Fibroblast of pulmonary artery (primary cell): ENCODE measurements around the gene POGLUT2.

ENCODE experiments used
- DNase-seq: peaks from one replicate; pipeline ENCODE4 v3.0.0-alpha.2; 2010; ENCODE audit warnings: low read depth
- H3K4me3 ChIP-seq: replicated peaks from 2 replicates; pipeline ENCODE4 v1.5.1; 2011; ENCODE audit warnings: low read depth, mild to moderate bottlenecking, control low read depth, low read length, moderate library complexity
- TF ChIP-seq, protein P1 (sequence below): IDR thresholded peaks from 2 replicates; pipeline ENCODE4 v1.5.1; 2011; ENCODE audit warnings: mild to moderate bottlenecking, control low read depth, low read length, inconsistent platforms; ENCODE audit errors: missing control alignments

The POGLUT2 gene

DNA sequence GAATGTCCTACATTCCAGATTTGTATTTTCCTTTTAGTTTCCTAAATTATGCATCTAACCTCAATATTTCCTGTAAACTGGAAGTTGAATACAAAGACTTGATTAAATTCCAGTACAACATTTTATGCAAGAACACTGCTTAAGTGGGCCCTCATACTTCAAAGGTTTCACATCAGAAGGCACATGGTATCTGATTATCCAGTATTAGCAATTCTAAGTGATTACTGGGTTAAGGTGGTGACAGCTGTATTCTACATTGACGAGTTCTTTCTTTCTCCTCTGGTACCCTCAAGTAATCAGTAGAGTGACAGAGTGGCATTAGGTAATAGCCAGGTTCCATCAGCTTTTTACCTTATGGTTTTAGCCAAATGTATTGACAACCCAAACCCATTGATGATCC lies 18.5 kb upstream of the POGLUT2 start:
- H3K4me3 ChIP-seq = no peak overlapping the region
- no peak for DNase-seq
- TF ChIP-seq, protein P1, sequence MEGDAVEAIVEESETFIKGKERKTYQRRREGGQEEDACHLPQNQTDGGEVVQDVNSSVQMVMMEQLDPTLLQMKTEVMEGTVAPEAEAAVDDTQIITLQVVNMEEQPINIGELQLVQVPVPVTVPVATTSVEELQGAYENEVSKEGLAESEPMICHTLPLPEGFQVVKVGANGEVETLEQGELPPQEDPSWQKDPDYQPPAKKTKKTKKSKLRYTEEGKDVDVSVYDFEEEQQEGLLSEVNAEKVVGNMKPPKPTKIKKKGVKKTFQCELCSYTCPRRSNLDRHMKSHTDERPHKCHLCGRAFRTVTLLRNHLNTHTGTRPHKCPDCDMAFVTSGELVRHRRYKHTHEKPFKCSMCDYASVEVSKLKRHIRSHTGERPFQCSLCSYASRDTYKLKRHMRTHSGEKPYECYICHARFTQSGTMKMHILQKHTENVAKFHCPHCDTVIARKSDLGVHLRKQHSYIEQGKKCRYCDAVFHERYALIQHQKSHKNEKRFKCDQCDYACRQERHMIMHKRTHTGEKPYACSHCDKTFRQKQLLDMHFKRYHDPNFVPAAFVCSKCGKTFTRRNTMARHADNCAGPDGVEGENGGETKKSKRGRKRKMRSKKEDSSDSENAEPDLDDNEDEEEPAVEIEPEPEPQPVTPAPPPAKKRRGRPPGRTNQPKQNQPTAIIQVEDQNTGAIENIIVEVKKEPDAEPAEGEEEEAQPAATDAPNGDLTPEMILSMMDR = no peak

DNA sequence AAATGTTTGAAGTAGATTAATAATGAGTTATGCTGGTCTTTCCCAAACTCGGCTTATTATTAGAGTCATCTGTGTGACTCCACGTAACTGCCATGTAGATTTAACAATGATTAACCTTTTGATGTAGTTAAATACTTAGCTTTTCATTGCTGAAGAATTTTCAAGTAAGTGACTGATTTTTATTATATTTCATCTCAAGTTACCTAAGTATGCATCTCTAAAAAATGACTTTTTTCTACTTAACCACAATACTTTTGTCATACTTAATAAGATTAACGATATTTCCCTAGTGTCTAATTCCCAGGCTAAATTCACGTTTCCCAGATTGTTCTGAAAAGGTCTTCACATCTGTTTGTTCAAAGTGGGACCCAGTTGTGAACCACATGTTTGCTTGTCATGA lies 17.9 kb upstream of the POGLUT2 start:
- TF ChIP-seq, protein P1 = no peak
- no peak overlapping the region for H3K4me3 ChIP-seq
- DNase-seq = no peak

DNA sequence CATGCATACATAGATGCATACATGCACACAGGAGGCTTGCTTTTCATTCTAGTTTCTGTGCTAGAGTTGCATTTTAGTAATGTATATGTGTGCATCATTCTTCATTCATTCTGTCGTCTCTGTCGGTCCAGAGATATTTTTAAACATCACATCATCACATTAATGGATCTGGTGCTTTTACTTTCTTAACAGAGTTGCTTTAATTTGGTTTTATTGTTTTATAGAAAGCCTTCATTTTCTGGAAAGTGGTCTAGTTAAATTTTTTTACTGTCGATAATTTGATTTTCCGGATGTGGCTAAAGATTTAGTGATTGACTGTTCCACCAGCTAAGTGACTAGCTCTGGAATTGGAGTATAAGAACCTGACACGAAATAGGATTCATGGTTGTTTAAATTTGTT lies 17.0 kb upstream of the POGLUT2 start:
- TF ChIP-seq, protein P1 = no peak
- DNase-seq = no peak
- H3K4me3 ChIP-seq = no peak overlapping the region

DNA sequence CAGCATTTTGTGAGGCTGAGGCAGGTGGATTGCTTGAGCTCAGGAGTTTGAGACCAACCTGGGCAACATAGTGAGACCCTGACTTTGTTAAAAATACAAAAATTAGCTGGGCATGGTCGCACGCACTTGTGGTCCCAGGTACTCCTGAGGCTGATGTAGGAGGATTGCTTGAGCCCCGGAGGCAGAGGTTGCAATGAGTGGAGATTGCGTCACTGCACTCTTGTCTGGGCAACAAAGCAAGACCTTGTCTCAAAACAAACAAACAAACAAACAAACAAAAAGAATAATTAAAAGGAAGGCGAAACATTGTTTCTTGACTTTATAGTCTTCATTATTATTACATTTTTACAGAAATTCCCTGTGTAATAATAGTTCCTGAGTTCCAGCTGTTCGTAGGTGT lies 16.0 kb upstream of the POGLUT2 start:
- H3K4me3 ChIP-seq = no peak overlapping the region
- DNase-seq = no peak
- TF ChIP-seq, protein P1 = no peak

DNA sequence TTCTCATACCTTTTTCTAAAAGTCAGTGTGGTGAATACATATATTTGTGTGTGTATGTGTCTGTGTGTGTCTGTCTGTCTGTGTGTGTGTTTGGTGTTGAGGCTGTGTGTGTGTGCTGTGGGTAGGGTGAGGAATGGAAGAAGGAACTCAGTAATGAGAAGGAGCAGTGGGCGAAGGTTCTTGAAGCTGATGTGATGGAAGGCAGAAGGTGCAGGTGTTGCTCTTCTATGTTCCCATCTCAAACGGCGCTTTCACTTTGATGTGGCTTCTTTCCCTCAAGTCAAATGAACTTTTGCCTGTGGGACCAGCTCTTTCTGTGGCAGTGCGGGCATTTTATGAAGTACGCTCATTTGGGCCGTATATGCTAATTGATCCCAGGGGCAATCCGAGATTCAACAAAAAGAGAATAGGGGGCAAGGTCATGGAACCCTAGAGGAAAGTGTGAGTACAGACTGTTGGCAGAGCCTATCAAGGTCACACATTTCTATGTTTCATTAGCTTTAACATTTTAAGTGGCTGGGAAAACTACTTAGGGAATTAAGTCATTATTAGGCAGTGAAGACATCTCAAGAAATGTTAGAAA lies 15.3 kb upstream of the POGLUT2 start:
- H3K4me3 ChIP-seq = no peak overlapping the region
- TF ChIP-seq, protein P1 = no peak
- DNase-seq = no peak

DNA sequence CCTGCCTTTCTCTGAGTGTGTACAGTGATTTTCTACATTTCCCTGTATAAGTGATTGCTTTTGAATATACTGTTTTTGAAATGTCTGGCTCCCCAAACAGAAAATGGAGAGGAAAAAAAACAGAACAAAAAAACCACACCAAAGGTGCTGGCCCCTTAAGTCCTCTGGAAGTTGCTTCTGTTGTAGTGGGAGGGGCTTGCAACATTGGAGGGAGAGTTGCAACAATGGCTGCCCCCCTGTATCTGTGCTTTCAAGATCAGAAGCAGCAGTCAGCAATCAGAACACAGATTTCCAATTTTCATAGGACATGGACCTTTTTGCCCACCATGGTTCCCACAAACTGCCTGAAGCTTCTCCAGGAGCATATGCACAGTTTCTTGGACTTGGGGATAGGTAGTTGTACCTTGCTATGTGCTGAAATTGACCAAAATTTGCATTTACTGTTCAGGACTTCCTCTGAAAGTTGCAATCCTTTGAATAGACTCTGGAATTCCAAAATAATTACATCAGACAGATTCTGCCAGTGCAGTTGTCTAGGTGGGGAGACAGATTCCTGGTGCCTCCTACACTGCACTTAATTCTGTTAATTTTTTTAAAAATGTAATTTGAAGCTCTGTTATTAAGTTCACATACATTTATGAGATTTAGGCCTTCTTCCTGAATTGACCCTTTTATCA lies 14.0 kb upstream of the POGLUT2 start:
- TF ChIP-seq, protein P1 = no peak
- H3K4me3 ChIP-seq = no peak overlapping the region
- DNase-seq = peak; percentile 46

DNA sequence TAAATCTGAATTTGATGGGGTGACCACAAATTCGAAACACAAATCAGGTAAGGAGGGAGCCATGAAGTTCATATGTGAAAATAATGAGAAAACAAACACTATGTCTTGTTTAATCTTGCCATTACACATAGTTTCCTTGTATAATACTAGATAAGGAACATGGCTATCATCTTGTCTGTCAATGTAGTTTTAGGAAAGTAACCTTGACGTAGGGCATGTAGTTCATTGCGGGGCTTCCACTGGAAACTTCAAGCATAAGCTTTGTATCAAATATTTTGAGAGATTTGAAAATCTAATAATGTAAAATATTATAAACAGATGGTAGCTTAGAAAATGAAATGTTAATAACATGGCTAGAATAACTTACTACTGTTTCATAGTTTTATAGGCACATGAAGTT lies 8.9 kb upstream of the POGLUT2 start:
- no peak overlapping the region for H3K4me3 ChIP-seq
- TF ChIP-seq, protein P1 = no peak
- no peak for DNase-seq
